GM21825 (cell line): ENCODE results near the gene SBF1.

ENCODE experiments used
- ATAC-seq: cut with Tn5 transposase; IDR thresholded peaks from one replicate; pipeline ENCODE4 v1.9.1; 2021; ENCODE audit warnings: mild to moderate bottlenecking, moderate library complexity; ENCODE audit not compliant: unreplicated experiment

The SBF1 gene

GRCh38 chr22:50446708-50447575 lies 27.9 kb downstream of the SBF1 start:
- ATAC-seq = no peak

DNA sequence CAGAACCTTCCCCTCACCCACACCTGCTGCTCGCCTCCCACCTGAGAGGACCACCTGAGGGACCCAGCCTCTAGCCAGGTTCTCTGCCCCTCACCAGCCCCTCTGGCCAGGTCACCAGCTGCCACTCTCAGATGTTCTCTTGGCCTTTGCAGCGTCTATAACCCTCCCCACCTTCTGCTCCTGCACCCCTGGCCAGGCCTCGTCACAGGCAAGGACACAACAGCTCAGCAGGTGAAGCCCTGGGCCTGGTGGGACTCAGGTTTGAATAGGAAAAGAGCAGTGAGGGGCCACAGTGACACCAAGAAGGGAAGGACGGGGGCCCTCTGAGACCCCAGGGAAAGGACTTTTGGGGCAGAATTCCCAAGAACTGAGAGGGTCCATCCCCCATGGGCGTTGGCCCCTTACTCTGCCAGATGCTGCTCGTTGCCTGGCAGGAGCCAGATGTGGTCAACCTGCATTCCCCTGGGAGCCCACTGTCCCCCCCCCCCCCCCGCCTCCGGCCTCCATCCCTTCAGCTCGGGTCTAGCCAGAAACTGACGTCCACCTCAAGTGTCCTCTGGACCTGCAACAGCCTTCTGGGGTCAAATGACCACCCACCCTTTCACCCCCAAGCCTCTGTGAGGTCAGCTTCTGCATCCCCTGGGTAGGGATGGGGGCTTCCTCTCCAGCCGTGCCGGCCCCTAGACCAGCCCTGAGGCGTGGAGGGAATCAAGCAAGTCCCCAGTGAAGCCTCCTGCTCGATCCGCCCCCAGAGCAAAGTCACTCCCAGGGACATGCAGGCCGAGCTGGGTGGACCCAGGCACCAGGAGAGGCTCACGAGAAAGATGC lies 28.7 kb downstream of the SBF1 start:
- no peak for ATAC-seq

DNA sequence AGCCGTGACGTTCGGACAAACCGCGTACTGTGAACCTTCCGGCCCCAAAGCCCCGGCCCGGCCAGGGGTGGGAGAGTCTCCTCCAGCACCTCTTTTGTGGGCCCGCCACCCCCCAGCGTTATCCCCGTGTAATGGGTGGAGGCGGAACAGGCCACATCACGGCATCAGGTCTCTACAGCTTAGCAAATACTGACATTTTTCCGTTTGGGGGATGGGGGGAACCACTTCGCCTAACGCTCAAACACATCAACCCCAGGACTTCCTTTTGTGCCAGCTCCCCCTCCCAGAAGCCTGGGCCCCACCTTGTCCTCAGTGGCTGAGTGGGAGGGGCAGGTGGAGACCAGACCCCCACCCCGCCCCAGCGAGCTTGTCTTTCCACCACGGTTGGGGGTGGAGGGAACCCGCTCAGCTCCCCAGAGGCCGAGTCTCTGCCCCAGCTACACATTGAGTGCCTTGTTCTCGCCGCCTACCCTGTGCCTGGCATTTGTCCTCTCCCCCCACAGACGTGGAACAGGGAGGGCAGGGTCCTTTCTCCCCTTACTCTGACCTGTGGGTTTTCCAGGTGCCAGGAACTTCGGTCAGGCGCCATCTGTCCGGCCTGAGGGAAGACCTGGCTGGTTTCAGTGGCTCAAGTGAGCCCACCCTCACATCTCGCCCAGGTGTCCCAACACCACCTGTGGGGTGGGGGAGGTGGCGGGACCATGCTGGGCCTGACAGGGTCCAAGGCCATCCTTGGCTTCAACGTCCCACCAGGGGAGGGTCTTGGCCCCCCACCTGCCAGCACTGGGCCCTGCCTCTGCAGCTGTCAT lies 29.6 kb downstream of the SBF1 start:
- no peak for ATAC-seq

DNA sequence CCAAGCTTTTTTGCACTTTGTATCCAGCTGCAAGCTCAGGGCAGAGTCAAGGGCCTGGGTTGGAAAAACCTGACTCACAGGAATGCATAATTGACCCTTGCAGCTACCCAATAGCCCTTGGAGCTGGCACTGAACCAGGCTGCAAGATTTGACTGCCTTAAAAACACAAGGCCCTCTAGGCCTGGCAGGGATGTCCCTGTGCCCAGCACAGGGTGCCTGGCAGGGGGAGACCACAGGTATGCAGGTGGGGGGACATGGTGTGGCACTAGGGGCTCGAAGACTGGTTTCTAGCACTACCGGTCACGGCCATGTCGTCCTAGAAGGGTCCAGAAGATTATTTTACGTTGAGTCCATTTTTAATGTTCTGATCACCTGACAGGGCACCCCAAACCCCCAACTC lies 30.2 kb downstream of the SBF1 start:
- no peak for ATAC-seq

DNA sequence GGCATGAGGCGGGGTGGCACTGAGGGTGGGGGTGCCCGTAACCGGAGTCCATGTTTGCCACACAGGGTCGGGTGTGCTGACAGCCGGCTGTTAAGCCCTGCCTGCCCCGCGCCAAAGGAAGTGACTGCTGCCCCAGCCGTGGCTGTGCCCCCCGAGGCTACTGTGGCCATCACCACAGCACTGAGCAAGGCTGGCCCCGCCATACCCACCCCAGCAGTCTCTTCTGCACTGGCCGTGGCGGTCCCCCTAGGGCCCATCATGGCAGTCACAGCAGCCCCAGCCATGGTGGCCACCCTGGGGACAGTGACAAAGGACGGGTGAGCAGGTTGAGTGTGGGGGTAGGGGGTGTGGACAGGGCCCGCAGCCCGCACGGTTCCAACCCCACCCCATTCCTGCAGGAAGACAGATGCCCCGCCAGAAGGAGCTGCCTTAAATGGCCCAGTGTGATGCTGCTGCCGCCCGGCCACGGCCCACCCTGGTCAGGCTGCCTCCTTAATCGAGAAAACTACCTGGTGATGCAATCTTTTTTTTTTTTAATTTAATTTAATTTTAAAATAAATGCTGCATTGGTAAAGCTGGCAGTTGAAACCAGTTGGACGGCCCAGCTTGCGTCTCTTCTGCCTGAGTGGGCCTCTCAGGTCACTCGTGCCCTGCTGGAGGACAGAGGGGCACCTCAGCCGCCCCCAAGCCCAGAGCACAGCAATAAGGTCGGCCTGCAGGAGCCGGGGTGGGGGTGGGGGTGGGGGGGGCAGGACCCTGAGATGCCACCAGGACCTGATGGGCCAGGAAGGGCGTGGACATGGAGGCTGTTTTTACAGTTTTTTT lies 30.8 kb downstream of the SBF1 start:
- ATAC-seq = no peak

DNA sequence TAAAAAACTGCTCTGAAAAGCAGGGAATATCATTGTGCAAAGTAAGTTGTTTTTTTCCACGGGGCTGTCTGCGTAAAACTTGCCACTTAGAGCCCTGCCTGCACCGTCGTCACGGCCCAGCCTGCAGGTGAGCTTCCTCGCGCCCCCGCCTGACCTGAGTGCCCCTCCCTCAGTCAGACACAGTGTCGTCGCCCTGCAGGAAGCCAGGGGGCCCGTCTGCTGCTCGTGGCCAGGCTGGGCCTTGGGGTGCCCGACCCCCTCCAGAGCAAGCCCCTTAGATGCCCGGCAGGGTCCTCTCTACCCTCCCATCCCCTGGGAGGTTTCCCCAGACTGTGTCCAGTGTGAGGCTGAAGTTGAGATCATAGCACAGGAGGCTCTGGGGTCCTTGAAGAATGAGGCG lies 31.6 kb downstream of the SBF1 start:
- no peak for ATAC-seq

GRCh38 chr22:50441428-50441993 lies 33.3 kb downstream of the SBF1 start:
- no peak for ATAC-seq

DNA sequence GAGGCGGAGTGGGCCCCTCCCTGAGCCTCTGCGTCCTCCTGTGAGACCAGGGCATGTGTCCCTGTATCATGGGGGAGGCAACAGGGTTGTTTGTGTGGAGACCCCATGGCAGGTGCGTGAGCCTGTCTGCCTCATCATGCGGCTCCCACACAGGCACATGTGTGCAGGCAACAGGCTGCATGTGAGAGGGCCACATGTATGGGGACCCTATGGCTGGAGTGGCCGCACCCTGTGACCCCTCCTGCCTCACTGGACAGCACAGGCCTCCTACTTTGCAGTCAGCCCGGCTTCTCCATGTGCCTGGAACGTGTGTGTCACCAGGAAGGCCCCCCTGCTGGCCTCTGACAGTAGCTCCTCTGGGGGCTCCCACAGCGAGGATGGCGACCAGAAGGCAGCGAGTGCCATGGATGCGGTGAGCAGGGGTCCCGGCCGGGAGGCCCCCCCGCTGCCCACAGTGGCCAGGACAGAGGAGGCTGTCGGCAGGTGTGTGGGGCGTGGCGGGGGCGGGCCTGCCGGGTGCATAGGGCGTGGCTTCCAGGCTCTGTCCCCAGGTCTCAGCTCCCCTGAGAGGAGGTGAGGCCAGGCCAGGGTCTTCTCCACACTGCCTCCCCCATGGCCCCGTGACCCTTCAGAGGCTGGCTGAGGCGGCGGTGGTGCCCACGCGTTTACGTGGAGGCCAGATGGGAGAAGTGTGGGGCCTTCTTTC lies 34.1 kb downstream of the SBF1 start:
- no peak for ATAC-seq

DNA sequence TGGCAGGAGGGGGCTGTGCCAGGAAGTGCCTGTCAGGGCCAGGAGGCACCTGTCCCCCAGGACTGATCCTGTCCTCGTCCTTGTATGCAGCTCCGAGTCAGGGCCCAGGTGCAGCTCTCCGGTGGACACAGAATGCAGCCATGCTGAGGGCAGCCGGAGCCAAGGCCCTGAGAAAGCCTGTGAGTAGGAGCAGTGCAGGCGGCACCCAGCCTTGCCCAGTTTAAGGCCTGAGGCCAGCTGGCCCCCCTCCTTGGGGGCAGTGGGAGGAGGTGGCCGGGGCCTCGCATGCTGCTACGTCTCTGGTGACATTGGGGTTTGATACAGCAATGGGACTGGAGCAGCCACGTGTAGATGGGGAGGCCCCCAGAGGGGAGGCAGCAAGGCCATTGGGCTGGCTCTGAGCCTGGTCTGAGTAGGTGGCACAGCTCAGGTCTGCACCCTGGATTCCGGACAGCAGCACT lies 34.9 kb downstream of the SBF1 start:
- no peak for ATAC-seq

GRCh38 chr22:50439314-50439870 lies 35.4 kb downstream of the SBF1 start:
- no peak for ATAC-seq

GRCh38 chr22:50438305-50439275 lies 36.2 kb downstream of the SBF1 start:
- no peak for ATAC-seq

DNA sequence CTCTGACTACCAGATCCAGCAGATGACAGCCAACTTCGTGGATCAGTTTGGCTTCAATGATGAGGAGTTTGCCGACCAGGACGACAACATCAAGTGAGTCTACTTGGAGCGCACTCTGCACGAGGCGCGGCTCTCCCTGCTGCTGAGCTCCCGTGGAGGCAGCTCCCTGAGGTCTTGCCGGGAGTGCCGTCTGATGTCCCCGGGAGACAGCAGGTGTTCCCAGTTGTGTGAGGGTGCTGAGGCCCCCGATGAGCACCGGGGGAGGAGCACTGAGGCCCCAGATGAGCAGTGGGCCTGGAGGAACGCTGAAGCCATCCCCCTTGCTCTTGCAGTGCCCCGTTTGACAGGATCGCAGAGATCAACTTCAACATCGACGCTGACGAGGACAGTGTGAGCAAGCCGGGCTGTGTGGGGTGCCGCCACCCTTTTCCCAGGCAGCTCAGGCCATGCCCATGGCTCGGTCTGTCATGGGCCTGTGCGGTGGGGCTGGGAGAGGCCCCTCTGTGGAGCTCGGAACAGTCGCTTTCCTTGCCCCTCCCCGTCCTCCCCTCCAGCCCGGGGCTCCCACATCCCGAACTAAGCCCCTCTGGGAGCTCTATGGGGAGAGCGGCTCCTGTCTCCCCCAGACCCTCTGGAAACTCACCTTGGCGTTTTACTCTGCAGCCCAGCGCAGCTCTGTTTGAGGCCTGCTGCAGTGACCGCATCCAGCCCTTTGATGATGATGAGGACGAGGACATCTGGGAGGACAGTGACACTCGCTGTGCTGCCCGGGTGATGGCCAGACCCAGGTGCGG lies 37.1 kb downstream of the SBF1 start:
- ATAC-seq = no peak

GRCh38 chr22:50436841-50437341 lies 37.9 kb downstream of the SBF1 start:
- no peak for ATAC-seq

DNA sequence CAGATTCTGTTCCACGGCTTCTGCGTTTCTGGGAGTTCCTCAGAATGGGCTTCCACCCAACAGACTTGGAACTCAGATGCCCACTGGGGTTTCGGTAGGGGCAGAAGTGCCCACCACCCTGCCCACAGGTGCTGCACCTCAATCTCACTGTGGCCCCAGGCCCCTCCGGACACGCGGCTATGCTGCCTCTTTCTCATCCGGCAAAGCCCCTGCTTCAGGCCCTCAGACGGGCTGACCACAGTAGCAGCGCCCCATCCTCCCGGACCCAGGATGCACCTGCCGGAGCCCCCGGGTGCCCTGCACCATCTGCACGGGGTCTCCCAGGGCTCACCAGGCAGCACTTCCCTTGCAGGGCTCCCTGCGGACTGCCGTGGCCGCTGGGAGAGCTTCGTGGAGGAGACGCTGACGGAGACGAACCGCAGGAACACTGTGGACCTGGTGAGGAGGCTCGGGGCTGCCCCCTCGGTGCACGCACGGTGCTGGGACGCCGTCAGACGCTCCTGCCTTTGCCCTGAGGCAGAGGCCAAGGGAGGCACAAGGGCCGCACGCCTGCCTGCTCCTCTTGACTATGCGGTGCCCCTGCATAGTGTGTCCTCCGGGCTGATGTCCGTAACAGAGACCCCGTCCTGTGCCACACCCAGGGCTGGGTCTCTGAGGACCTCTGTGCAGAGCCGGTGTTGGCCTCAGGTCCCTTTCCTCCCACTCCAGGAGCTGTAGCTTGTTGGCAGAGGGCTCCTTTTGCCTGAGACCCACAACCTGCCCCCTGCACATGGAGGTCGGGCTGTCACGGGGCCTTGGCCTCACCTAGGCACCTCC lies 38.6 kb downstream of the SBF1 start:
- no peak for ATAC-seq

- ATAC-seq = no peak
Measured at GRCh38 chr22:50435291-50436014, 39.4 kb downstream of the SBF1 start.
